Measurements from ENCODE around the gene ARHGAP26. TPM values are rescaled to one million over a fixed set of nuclear protein-coding genes. Genes with fewer than 3 reads are reported as not detected.

Gene ARHGAP26
- total RNA-seq, 1 experiment from 2014 or later = 65.5 TPM

- Histone ChIP-seq H3K4me1 (ENCODE audit: control insufficient read depth, insufficient read depth, low read length) (peaks cover 14% of the 10 kb centered on the region), H3K27ac (ENCODE audit: low read length) (no peak overlapping the region), H3K9me3 (ENCODE audit: control insufficient read depth, insufficient read depth, low read depth, low read length) (no peaks in the 10 kb centered on the region), H3K36me3 (ENCODE audit: control insufficient read depth, insufficient read depth, low read length) (no peaks in the 10 kb centered on the region), H3K27me3 (ENCODE audit: control insufficient read depth, insufficient read depth, low read length) (no peaks in the 10 kb centered on the region), H3K4me3 (ENCODE audit: low read depth in 2 of 2, low read length in 2 of 2) (no peak overlapping the region)
- BruUV-seq (replicated peaks) = no TSS peak
- in situ Hi-C loops (cut with HindIII; ENCODE audit: low pct_unique_long_range_greater_than_20kb, low sequenced_read_pairs) = no loop called here
- ATAC-seq (no peak), DNase-seq (ENCODE audit: low read depth, low spot score) (no peak)
- intact Hi-C loops (cut with micrococcal nuclease; ENCODE audit: unreplicated experiment) = no loop called here
- TF ChIP-seq REST (IDR thresholded peaks at IDR 0.05; ENCODE audit: insufficient read depth in 1 of 2, low read depth in 2 of 2, low read length in 1 of 2) (no peak), POLR2AphosphoS5 (IDR thresholded peaks at IDR 0.05; ENCODE audit: low read depth, low read length) (no peak), SIN3A (IDR thresholded peaks at IDR 0.05; ENCODE audit: borderline replicate concordance, insufficient read depth, low read depth, low read length) (no peak), TCF7L2 (IDR thresholded peaks at IDR 0.05; ENCODE audit: low read depth, low read length) (no peak)
- ChIA-PET POLR2A (no interaction called here), CTCF (no interaction called here)
These were observed 411.9 kb downstream of the ARHGAP26 start for GRCh38 chr5:143182106-143182505.

- intact Hi-C loops (cut with micrococcal nuclease; ENCODE audit: unreplicated experiment) = no loop called here
- Histone ChIP-seq H3K9me3 (ENCODE audit: control insufficient read depth, insufficient read depth, low read depth, low read length) (no peaks in the 10 kb centered on the region), H3K27me3 (ENCODE audit: control insufficient read depth, insufficient read depth, low read length) (no peaks in the 10 kb centered on the region), H3K4me3 (ENCODE audit: low read depth in 2 of 2, low read length in 2 of 2) (no peak overlapping the region), H3K27ac (ENCODE audit: low read length) (peak overlapping the region; percentile 19; the same call in 1 of the 2 replicates), H3K36me3 (ENCODE audit: control insufficient read depth, insufficient read depth, low read length) (no peaks in the 10 kb centered on the region), H3K4me1 (ENCODE audit: control insufficient read depth, insufficient read depth, low read length) (peaks cover 14% of the 10 kb centered on the region)
- DNase-seq (ENCODE audit: low read depth, low spot score) (no peak), ATAC-seq (peak; percentile 14; the same call in 1 of the 2 replicates)
- ChIA-PET POLR2A (no interaction called here), CTCF (no interaction called here)
- TF ChIP-seq TCF7L2 (IDR thresholded peaks at IDR 0.05; ENCODE audit: low read depth, low read length) = no peak
- TF ChIP-seq POLR2AphosphoS5 (IDR thresholded peaks at IDR 0.05; ENCODE audit: low read depth, low read length) = no peak
- TF ChIP-seq REST (IDR thresholded peaks at IDR 0.05; ENCODE audit: insufficient read depth in 1 of 2, low read depth in 2 of 2, low read length in 1 of 2) = no peak
- TF ChIP-seq CTCF (IDR thresholded peaks at IDR 0.05) = no peak
- no peak for TF ChIP-seq SIN3A (IDR thresholded peaks at IDR 0.05; ENCODE audit: borderline replicate concordance, insufficient read depth, low read depth, low read length)
- in situ Hi-C loops (cut with HindIII; ENCODE audit: low pct_unique_long_range_greater_than_20kb, low sequenced_read_pairs) = no loop called here
- BruUV-seq (replicated peaks) = no TSS peak
These were observed 413.0 kb downstream of the ARHGAP26 start for GRCh38 chr5:143182901-143183820.
